Measurements from ENCODE around the gene RBM4. TPM values are rescaled to one million over a fixed set of nuclear protein-coding genes. Genes with fewer than 3 reads are reported as not detected.

The RBM4 gene, protein sequence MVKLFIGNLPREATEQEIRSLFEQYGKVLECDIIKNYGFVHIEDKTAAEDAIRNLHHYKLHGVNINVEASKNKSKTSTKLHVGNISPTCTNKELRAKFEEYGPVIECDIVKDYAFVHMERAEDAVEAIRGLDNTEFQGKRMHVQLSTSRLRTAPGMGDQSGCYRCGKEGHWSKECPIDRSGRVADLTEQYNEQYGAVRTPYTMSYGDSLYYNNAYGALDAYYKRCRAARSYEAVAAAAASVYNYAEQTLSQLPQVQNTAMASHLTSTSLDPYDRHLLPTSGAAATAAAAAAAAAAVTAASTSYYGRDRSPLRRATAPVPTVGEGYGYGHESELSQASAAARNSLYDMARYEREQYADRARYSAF
- 102 and 182 TPM in 2 replicates for total RNA-seq

DNA sequence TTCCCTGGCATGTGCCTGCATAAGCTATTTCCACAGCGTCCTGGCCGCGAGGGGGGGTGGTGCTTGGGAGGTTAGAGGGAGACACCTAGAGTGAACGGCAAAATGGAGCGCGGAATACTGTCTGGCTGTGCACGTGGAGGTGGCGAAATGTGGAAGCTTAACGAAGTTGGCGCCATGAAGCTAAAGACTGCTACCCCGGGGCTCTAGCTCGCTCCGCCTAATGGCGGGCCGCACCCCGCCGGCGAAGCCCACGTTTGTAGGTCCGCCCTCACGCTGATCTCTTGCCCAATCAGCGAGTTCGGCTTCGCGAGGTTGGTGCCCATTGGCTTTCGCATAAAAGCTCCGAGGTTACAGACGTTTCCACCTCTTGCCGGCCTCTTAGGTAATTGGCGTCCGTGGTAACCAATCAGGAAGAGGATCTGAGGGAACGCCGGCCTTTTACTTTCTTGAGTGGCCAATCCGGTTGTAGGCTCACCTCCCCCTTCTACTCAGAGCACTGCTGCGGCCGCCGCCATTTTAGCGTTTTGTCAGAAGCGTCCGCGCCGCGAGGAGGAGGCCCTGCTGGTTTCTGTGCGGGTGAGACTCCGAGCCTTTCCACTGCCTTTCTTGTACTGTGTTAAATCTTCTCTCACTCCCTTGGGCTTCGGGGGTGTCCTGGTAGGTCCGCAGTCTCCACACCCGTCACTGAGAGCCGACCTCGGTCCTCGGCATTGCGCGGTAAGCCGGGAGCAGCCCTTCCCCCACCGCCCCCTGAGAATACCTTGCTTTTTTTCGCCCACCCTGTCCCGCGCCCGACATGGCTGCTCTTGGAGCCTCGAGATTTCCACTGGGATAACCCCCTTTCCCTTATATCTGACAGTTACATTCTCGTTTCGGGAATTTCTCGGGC is at the start of gene RBM4:
TSS of gene RBM4 (plus strand) at position 527 of the 889 bp plus-strand sequence. CDS start 1,009 bp downstream, outside the sequence.

DNA sequence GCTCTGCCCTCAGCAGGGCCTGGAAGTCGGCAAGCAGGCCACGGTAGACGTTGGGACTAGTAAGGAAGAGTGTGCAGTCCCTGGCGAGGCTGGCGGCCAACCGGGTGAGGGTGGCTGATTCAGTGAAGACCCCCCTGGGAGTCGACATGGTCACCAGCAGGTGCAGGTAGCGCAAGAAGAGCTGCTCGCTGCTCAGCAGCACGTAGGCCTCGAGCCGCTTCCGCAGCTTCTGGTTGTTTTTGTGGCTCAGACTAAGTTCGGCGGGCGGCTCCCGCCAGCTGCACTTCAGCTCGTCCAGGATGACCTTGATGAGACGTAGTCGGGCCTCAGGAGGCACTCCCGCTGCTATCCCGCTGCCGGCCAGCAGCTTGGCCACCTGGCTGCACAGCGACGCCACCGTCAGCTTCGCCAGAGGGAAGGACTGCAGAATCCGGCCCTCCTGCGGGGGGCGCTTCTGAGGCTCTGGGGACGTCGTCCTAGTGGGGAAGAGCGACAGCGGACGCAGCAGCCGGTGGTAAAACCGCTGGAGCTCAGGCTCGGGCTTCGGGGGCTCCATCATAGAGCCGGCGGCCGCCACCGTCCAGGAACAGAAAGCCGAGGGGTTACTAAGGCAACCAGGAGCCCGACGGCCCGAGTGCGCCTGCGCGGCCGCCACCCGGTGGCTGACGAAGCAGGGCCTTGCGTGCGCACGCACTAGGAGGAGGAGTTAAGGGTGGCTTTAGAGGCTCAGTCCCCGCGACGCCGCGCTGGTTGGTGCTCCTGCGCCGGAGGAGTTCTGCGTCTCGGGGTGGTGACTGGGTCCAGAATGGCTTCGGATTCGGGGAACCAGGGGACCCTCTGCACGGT is 45.8 kb upstream of the RBM4 start, which contains the start of the genes CCDC87 and CCS:
TSS of gene CCDC87 (minus strand) at position 607 of the 846 bp plus-strand sequence. CDS start at position 559, 48 bp downstream.
TSS of gene CCS (plus strand) at position 729 of the 846 bp plus-strand sequence. CDS start at position 806, 77 bp downstream.

DNA sequence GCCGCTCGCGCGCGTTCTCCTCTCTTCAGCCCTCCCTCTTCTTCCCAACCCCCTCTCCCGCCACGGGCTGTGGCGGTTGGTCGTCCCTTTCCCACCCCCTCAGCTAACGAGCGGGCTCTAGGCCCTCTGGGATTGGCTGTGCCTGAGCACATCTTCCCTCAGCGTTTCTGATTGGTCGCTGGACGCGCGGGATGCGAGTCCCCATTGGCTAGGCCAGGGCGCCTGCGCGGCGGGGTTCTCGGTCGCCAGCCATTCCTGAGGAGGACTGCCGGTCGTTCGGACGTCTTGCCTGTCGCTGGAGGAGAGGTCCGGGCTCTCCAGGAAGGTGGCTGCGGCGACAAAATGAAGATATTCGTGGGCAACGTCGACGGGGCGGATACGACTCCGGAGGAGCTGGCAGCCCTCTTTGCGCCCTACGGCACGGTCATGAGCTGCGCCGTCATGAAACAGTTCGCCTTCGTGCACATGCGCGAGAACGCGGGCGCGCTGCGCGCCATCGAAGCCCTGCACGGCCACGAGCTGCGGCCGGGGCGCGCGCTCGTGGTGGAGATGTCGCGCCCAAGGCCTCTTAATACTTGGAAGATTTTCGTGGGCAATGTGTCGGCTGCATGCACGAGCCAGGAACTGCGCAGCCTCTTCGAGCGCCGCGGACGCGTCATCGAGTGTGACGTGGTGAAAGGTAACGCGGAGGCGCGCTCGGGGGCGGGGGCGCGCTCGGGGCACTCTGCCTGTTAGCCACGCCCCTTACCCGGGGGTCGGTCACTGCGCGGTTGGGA is 21.9 kb upstream of the RBM4 start, which contains the start of gene RBM14:
TSS of gene RBM14 (plus strand) at position 252 of the 776 bp plus-strand sequence. CDS start at position 343, 91 bp downstream.

DNA sequence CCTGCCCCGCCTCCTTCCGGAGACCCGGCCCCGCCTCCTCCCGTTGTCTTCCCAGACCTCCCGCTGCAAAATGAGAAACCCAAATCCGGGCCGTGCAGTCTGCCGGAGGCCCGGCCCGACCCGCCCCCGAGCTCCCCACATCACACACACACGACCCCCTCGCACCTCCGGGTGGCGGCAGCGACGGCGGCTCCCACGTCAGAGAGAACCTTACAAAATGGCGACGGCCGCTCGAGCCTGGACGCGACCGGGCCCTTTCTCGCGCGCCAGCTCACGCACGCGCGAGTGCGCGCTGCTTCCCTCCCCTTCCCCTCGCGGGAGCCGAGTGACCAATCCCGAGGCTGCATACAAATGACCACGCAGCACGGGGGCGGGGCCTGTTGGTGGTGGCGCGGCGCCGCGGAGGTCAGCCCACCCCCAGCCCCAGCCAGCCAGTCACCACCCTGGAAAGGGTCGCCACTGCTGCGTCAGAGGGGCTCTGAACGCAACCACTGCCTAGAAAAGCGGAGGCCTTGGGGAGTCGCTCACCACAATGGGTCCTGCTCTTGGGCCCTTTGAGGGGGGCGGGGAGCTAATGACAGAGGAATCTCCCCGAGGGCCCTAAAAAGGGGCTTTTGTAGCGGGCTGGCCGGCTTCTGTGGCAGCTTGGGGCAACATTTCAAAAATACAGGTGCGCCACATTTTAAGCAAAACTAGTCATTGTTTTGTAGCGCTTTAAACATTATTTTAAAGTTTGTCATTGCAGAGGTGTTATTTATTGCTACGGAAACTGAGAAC is 39.3 kb downstream of the RBM4 start, which contains the start of gene RBM4B:
TSS of gene RBM4B (minus strand) at position 289 of the 777 bp plus-strand sequence. CDS start 808 bp downstream, outside the sequence.

Other genes with a start within 250 kb of the RBM4 start
- gene NPAS4, start 217.7 kb upstream of the RBM4 start, total RNA-seq: not detected in 2 replicates
- gene MRPL11, start 199.9 kb upstream of the RBM4 start, total RNA-seq: 34.9 and 46.1 TPM in 2 replicates
- gene PELI3, start 171.8 kb upstream of the RBM4 start, total RNA-seq: 2.4 and 5.7 TPM in 2 replicates
- 52.9 and 65.8 TPM in 2 replicates for gene DPP3, start 158.3 kb upstream of the RBM4 start, total RNA-seq
- gene BBS1, start 128.1 kb upstream of the RBM4 start, total RNA-seq: 12.5 and 26.4 TPM in 2 replicates
- 8.9 and 17.6 TPM in 2 replicates for gene ZDHHC24, start 92.7 kb upstream of the RBM4 start, total RNA-seq
- gene ACTN3, start 91.8 kb upstream of the RBM4 start, total RNA-seq: under 0.01 and 0.06 TPM in 2 replicates
- gene CTSF, start 70.1 kb upstream of the RBM4 start, total RNA-seq: 16.7 and 31.8 TPM in 2 replicates
- under 0.01 and 0.13 TPM in 2 replicates for gene CCDC87, start 45.6 kb upstream of the RBM4 start, total RNA-seq
- gene CCS, start 45.5 kb upstream of the RBM4 start, total RNA-seq: 28.1 and 29.3 TPM in 2 replicates
- 19.6 and 34.4 TPM in 2 replicates for gene RBM14, start 22.1 kb upstream of the RBM4 start, total RNA-seq
- 13.1 and 32.1 TPM in 2 replicates for gene RBM4B, start 39.2 kb downstream of the RBM4 start, total RNA-seq
- 14.4 and 48.3 TPM in 2 replicates for gene SPTBN2, start 90.5 kb downstream of the RBM4 start, total RNA-seq
- 13.1 and 16.9 TPM in 2 replicates for gene RCE1, start 204.7 kb downstream of the RBM4 start, total RNA-seq
- 12.8 and 16.3 TPM in 2 replicates for gene LRFN4, start 218.4 kb downstream of the RBM4 start, total RNA-seq

Data from bladder microvascular endothelial cell (primary cell).